Stimulated activated CD4-positive, alpha-beta T cell treated with anti-CD3 and anti-CD28 coated beads, TNF-alpha, amount 100 ng/mL, for 4 hours (primary cell): ENCODE measurements around the gene IL32.

Source experiments
- DNase-seq, 3 experiments: peaks; one replicate each; pipeline ENCODE4 v3.0.0-alpha.2; 2020; ENCODE audit warnings: low read depth in 3 of 3

IL32 gene

DNA sequence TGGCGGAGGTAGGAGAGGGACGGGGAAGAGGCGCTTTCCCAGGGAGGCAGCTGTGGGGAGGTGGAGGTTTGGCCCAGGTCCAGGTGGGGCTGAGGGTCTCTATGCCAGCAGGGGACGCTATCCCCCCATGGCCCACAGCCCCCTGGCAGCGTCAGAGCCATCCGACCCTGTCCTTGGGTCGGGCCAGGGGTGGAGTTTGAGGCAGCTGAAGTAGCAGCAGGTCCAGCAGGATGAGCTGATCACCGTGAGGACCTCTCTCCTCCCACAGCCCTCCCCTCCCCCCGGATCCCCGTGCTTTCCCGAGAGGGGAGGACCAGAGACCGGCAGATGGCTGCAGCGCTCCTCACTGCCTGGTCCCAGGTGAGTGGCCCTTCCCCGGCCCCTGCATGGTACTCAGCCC is 50.1 kb downstream of the IL32 start:
- no peak for DNase-seq

DNA sequence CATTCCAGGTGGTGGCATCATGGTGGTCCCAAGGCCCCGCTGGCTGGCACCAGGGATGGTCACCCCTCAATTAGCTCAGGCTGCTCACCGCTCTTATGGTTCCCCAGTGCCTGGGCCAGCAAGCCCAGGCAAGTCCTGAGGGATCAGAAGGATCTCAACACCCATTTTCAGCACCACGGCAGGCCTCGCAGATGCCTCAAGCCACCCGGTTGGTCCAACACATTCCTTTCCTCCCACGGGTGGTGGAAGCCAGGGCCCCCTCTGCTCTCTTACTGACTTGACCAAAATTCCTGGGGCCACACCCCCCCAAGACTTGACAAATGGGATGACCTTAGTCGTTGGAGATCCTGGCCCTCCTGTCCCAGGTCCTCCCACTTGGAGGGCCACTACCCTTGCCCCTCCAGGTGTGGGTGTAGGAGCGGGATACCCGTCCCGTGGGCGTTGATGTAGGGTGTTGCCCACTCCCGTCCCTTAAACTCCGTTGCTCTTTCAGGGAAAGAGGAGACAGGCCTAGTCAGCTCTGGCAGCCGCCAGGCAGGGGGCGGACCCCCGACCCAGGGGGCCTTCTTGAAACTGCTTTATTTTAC is 52.9 kb downstream of the IL32 start:
- DNase-seq = no peak

DNA sequence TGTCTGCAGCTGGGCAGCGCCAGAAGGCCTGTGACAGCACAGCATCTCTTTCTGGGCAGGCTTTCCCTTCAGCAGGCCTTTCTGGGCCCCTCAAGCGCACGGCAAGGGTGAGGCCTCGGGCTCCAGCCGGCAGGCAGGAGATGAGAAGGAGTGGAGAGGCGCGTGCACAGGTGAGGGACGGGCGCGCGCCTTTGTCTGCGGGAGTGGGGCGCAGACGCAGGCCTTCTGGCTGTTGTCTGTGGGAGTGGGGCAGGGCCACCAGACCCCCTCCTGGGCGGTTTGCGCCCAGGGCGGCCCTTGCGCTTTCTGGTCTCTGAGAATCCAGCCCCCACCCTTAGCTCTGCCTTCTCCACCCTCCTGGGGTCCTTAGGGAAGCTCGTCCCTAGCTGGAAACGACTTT is 53.4 kb downstream of the IL32 start:
- no peak for DNase-seq
